Liver (tissue), 9 donors: ENCODE results near the gene PATJ. TPM values are rescaled to one million over a fixed set of nuclear protein-coding genes. Genes with fewer than 3 reads are reported as not detected.
A peak's percentile ranks its signal among the peaks of the same experiment; 100 is the strongest.
"Not testable (repeated sequence)": the region's sequence is repeated elsewhere in the genome, so short reads cannot be mapped to it uniquely, and the experiment has no call there.

Experiments
- DNase-seq: peaks from one replicate; pipeline ENCODE4 v3.0.0-alpha.2; 2017; ENCODE audit warnings: low spot score
- H3K27ac ChIP-seq, 2 donors: one replicate each; pipeline ENCODE4 v1.7.0; 2013; ENCODE audit warnings: inconsistent platforms in 2 of 2, low read length in 2 of 2, control low read depth in 1 of 2, low read depth in 1 of 2, mild to moderate bottlenecking in 1 of 2
- H3K27me3 ChIP-seq, 4 donors: one replicate each; pipeline versions ENCODE4 v1.6.1 to v1.7.0; 2013; ENCODE audit warnings: low read length in 3 of 4, inconsistent platforms in 1 of 4, mild to moderate bottlenecking in 1 of 4, moderate library complexity in 1 of 4; ENCODE audit not compliant: control insufficient read depth in 4 of 4, insufficient read depth in 4 of 4
- H3K36me3 ChIP-seq, 4 donors: one replicate each; pipeline versions ENCODE4 v1.6.1 to v1.7.0; 2013; ENCODE audit warnings: low read length in 3 of 4, mild to moderate bottlenecking in 3 of 4, low read depth in 1 of 4, moderate library complexity in 1 of 4; ENCODE audit not compliant: control insufficient read depth in 4 of 4, insufficient read depth in 3 of 4
- H3K4me1 ChIP-seq, 4 donors: one replicate each; pipeline versions ENCODE4 v1.6.1 to v1.7.0; 2013; ENCODE audit warnings: low read length in 3 of 4, mild to moderate bottlenecking in 3 of 4, moderate library complexity in 1 of 4; ENCODE audit not compliant: control insufficient read depth in 4 of 4, insufficient read depth in 4 of 4
- H3K4me3 ChIP-seq, 3 donors: one replicate each; pipeline versions ENCODE4 v1.6.1 to v1.7.0; 2013; ENCODE audit warnings: low read length in 3 of 3, control low read depth in 1 of 3, low read depth in 1 of 3, mild to moderate bottlenecking in 1 of 3
- H3K9ac ChIP-seq, 2 donors: one replicate each; pipeline ENCODE4 v1.7.0; 2013; ENCODE audit warnings: low read length in 2 of 2, mild to moderate bottlenecking in 2 of 2, moderate library complexity in 2 of 2, control low read depth in 1 of 2, low read depth in 1 of 2
- H3K9me3 ChIP-seq, 4 donors: one replicate each; pipeline versions ENCODE4 v1.6.1 to v1.7.0; 2013; ENCODE audit warnings: low read length in 3 of 4; ENCODE audit not compliant: control insufficient read depth in 4 of 4
- EGR1 ChIP-seq, 2 donors: IDR thresholded peaks; 2 replicates each; pipeline ENCODE4 v1.6.1; 2016 to 2018; ENCODE audit warnings: antibody characterized with exemption in 2 of 2, low read depth in 2 of 2
- FOXA1 ChIP-seq: IDR thresholded peaks from 2 replicates; pipeline ENCODE4 v1.6.1; 2016; ENCODE audit warnings: antibody characterized with exemption
- FOXA2 ChIP-seq: IDR thresholded peaks from 2 replicates; pipeline ENCODE4 v1.6.1; 2016; ENCODE audit warnings: antibody characterized with exemption
- GABPA ChIP-seq, 2 donors: IDR thresholded peaks in 1 of 2; conservative IDR thresholded peaks in 1 of 2; 2 replicates each; pipeline ENCODE4 v1.6.1; 2016; ENCODE audit warnings: antibody characterized with exemption in 2 of 2, mild to moderate bottlenecking in 1 of 2, moderate library complexity in 1 of 2
- HNF4A ChIP-seq, 2 donors: conservative IDR thresholded peaks; 2 replicates each; pipeline ENCODE4 v1.6.1; 2016; ENCODE audit warnings: antibody characterized with exemption in 2 of 2, mild to moderate bottlenecking in 2 of 2
- HNF4G ChIP-seq: IDR thresholded peaks from 2 replicates; pipeline ENCODE4 v1.6.1; 2016; ENCODE audit warnings: antibody characterized with exemption
- NR2F2 ChIP-seq: IDR thresholded peaks from 2 replicates; pipeline ENCODE4 v1.6.1; 2016; ENCODE audit warnings: antibody characterized with exemption
- RAD21 ChIP-seq, 2 donors: IDR thresholded peaks; 2 replicates each; pipeline ENCODE4 v1.6.1; 2016; ENCODE audit warnings: antibody characterized with exemption in 2 of 2, mild to moderate bottlenecking in 2 of 2
- RXRA ChIP-seq, 2 donors: IDR thresholded peaks; 2 replicates each; pipeline ENCODE4 v1.6.1; 2017 to 2018; ENCODE audit warnings: antibody characterized with exemption in 2 of 2, mild to moderate bottlenecking in 1 of 2
- SP1 ChIP-seq: IDR thresholded peaks from 2 replicates; pipeline ENCODE4 v1.6.1; 2018; ENCODE audit warnings: antibody characterized with exemption, mild to moderate bottlenecking
- TAF1 ChIP-seq: conservative IDR thresholded peaks from 2 replicates; pipeline ENCODE4 v1.6.1; 2016; ENCODE audit warnings: antibody characterized with exemption, mild to moderate bottlenecking
- YY1 ChIP-seq: IDR thresholded peaks from 2 replicates; pipeline ENCODE4 v1.6.1; 2016; ENCODE audit warnings: antibody characterized with exemption, mild to moderate bottlenecking
- WGBS: extraction: QIAGEN DNeasy Blood & Tissue Kit; methylation state at CpG from one replicate; pipeline ENCODE4 v1.1.7; 2013; 5-methylcytosine and 5-hydroxymethylcytosine counted together
- polyA plus RNA-seq, 2 donors: library from polyadenylated mRNA; stranded (reverse) in 1 of 2; unstranded in 1 of 2; fragments of 200-250 nt in 1 of 2; fragments of >200 nt in 1 of 2; fragmentation: Nextera tagmentation in 1 of 2; extraction: Ambion mirVana in 1 of 2; gene quantifications; one replicate each; pipeline versions ENCODE4 v1.2.1 to v1.2.3, GENCODE V29; 2013 to 2015
- total RNA-seq, 2 donors: library from RNA; depleted of rRNA; stranded (reverse); fragments of >200 nt; gene quantifications; one replicate each; pipeline ENCODE4 v1.2.3, GENCODE V29; 2014
- TF ChIP-seq, protein P1 (sequence below): IDR thresholded peaks from 2 replicates; pipeline ENCODE4 v1.6.1; 2016; ENCODE audit warnings: antibody characterized with exemption
- TF ChIP-seq, protein P2 (sequence below): IDR thresholded peaks from 2 replicates; pipeline ENCODE4 v1.6.1; 2016; ENCODE audit warnings: antibody characterized with exemption
- TF ChIP-seq, protein P3 (sequence below): fragments of 150-350 bp; IDR thresholded peaks from 2 replicates; pipeline ENCODE4 v1.5.1; 2017; ENCODE audit warnings: improper control_type of control experiment, low read depth, low read length; ENCODE audit not compliant: missing input control
- donor health status: healthy.
- donor health status: healthy.
- donor health status: healthy.
- donor health status: healthy.
- donor health status: healthy.

PATJ gene
- total and polyA plus RNA-seq, 4 donors = 5.7 to 29.8 (median 9.0) TPM

DNA sequence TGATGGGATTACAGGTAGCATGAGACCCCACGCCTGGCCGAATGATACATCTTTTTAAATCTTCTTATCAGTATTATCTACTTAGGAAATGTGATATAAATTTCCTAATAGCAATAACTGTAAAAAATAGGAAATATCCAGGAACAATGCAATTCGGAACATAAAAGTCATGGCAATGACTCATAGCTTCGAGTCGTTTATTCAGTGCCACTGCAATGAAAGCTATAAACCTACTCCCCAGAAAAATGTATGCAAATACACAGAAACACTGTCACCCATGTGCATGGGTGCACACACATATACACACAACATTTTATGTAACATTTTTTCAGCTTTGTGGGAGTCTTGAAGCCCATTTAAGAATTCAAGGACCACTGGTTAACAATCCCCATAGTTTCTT, 194.6 kb downstream of the PATJ start:
- Histone ChIP-seq H3K27ac (no peak overlapping the region), H3K4me3 (no peak overlapping the region)

DNA sequence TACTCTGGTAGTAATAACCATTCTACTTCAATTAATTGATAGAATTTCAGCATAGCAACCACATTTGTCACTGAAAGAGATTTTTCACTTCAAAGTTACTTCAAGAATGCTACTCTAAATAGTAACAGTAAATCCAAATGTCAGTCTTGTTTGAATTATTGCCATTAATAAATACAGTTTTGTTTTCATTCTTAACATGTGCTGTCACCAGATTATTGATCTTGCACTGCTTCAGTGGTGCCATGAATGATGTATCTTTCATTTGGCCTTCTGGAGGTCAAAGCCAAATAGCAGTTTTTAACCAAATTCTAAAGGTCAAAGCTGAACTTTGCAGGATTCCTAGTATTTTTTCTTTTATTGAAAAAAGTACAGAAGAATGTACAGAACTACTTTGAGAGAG, 199.5 kb downstream of the PATJ start:
- Histone ChIP-seq H3K27ac (no peak overlapping the region), H3K4me1 (no peaks in the 10 kb centered on the region), H3K36me3 (peaks cover 0 to 2% (median under 1%) of the 10 kb centered on the region in 4 donors), H3K9me3 (no peaks in the 10 kb centered on the region), H3K27me3 (no peaks in the 10 kb centered on the region), H3K4me3 (no peak overlapping the region), H3K9ac (no peak overlapping the region)
- DNase-seq = no peak
- no peak for TF ChIP-seq YY1
- TF ChIP-seq RAD21 (IDR thresholded peaks at IDR 0.05) = no peak
- peak in 1 of 2 donors; percentile 12 for TF ChIP-seq HNF4A (conservative IDR thresholded peaks at IDR 0.05)

More for the DNA sequence above, 194.6 kb downstream of the PATJ start:
- TF ChIP-seq NR2F2 (no peak), RXRA (IDR thresholded peaks at IDR 0.05) (no peak), HNF4G (no peak), FOXA1 (no peak), TAF1 (no peak), GABPA (IDR thresholded peaks at IDR 0.05 in 1 of 2, conservative IDR thresholded peaks at IDR 0.05 in 1 of 2) (no peak), SP1 (no peak), EGR1 (IDR thresholded peaks at IDR 0.05; ENCODE audit: low read depth in 2 of 2) (no peak), FOXA2 (no peak)
- TF ChIP-seq, protein P1, sequence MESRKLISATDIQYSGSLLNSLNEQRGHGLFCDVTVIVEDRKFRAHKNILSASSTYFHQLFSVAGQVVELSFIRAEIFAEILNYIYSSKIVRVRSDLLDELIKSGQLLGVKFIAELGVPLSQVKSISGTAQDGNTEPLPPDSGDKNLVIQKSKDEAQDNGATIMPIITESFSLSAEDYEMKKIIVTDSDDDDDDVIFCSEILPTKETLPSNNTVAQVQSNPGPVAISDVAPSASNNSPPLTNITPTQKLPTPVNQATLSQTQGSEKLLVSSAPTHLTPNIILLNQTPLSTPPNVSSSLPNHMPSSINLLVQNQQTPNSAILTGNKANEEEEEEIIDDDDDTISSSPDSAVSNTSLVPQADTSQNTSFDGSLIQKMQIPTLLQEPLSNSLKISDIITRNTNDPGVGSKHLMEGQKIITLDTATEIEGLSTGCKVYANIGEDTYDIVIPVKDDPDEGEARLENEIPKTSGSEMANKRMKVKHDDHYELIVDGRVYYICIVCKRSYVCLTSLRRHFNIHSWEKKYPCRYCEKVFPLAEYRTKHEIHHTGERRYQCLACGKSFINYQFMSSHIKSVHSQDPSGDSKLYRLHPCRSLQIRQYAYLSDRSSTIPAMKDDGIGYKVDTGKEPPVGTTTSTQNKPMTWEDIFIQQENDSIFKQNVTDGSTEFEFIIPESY = no peak
- TF ChIP-seq, protein P2, sequence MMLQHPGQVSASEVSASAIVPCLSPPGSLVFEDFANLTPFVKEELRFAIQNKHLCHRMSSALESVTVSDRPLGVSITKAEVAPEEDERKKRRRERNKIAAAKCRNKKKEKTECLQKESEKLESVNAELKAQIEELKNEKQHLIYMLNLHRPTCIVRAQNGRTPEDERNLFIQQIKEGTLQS = no peak
- TF ChIP-seq, protein P3, sequence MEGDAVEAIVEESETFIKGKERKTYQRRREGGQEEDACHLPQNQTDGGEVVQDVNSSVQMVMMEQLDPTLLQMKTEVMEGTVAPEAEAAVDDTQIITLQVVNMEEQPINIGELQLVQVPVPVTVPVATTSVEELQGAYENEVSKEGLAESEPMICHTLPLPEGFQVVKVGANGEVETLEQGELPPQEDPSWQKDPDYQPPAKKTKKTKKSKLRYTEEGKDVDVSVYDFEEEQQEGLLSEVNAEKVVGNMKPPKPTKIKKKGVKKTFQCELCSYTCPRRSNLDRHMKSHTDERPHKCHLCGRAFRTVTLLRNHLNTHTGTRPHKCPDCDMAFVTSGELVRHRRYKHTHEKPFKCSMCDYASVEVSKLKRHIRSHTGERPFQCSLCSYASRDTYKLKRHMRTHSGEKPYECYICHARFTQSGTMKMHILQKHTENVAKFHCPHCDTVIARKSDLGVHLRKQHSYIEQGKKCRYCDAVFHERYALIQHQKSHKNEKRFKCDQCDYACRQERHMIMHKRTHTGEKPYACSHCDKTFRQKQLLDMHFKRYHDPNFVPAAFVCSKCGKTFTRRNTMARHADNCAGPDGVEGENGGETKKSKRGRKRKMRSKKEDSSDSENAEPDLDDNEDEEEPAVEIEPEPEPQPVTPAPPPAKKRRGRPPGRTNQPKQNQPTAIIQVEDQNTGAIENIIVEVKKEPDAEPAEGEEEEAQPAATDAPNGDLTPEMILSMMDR = no peak
- H3K9ac ChIP-seq = no peak overlapping the region
- DNase-seq = no peak
- no peaks in the 10 kb centered on the region for H3K27me3 ChIP-seq
- H3K36me3 ChIP-seq = peaks cover 0 to 4% (median 0%) of the 10 kb centered on the region in 4 donors
- WGBS = 83% methylated on average over 5 of the region's 5 CpGs
- no peaks in the 10 kb centered on the region for H3K4me1 ChIP-seq
- H3K9me3 ChIP-seq = no peaks in the 10 kb centered on the region

DNA sequence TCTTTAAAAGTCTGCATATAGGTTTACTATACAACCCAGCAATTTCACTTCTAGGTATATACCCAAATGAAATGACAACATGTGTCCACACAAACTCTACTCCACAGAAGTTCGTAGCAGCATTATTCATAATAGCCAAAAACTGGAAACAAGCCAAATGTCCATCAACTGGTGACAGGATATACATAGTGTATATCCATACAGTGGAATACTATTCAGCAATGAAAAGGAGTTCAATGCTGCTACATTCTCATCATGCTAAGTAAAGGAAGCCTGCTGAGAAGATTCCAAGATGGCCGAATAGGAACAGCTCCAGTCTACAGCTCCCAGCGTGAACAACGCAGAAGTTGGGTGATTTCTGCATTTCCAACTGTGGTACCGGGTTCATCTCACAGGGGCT, 200.6 kb downstream of the PATJ start:
- DNase-seq = no peak
- Histone ChIP-seq H3K27me3 (no peaks in the 10 kb centered on the region), H3K9me3 (no peaks in the 10 kb centered on the region), H3K4me3 (no peak overlapping the region), H3K36me3 (peaks cover 0 to 2% (median under 1%) of the 10 kb centered on the region in 4 donors), H3K4me1 (no peaks in the 10 kb centered on the region), H3K9ac (no peak overlapping the region), H3K27ac (no peak overlapping the region)
- WGBS = 98% methylated on average over 5 of the region's 5 CpGs
- no peak for TF ChIP-seq NR2F2
- TF ChIP-seq EGR1 (IDR thresholded peaks at IDR 0.05; ENCODE audit: low read depth in 2 of 2) = no peak
- TF ChIP-seq GABPA (IDR thresholded peaks at IDR 0.05 in 1 of 2, conservative IDR thresholded peaks at IDR 0.05 in 1 of 2) = no peak
- TF ChIP-seq HNF4G = no peak
- no peak for TF ChIP-seq FOXA2

DNA sequence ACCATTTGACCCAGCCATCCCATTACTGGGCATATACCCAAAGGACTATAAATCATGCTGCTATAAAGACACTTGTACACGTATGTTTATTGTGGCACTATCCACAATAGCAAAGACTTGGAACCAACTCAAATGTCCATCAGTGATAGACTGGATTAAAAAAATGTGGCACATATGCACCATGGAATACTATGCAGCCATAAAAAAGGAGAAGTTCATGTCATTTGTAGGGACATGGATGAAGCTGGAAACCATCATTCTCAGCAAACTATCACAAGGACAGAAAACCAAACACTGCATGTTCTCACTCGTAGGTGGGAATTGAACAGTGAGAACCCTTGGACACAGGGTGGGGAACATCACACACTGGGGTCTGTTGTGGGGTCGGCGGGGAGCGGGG, 206.4 kb downstream of the PATJ start:
- not testable (repeated sequence) for DNase-seq, H3K27me3 ChIP-seq, H3K9me3 ChIP-seq, H3K4me3 ChIP-seq, H3K27ac ChIP-seq, H3K9ac ChIP-seq, H3K36me3 ChIP-seq, H3K4me1 ChIP-seq
- WGBS = 78% methylated on average over 5 of the region's 5 CpGs
